Measurements from ENCODE around the gene FBH1.
"Not testable (repeated sequence)": the region's sequence is repeated elsewhere in the genome, so short reads cannot be mapped to it uniquely, and the experiment has no call there.

The FBH1 gene

GRCh38 chr10:5956146-5956936 lies 66.3 kb downstream of the FBH1 start:
- no peak for DNase-seq (ENCODE audit: low spot score)
- TF ChIP-seq, protein P1, sequence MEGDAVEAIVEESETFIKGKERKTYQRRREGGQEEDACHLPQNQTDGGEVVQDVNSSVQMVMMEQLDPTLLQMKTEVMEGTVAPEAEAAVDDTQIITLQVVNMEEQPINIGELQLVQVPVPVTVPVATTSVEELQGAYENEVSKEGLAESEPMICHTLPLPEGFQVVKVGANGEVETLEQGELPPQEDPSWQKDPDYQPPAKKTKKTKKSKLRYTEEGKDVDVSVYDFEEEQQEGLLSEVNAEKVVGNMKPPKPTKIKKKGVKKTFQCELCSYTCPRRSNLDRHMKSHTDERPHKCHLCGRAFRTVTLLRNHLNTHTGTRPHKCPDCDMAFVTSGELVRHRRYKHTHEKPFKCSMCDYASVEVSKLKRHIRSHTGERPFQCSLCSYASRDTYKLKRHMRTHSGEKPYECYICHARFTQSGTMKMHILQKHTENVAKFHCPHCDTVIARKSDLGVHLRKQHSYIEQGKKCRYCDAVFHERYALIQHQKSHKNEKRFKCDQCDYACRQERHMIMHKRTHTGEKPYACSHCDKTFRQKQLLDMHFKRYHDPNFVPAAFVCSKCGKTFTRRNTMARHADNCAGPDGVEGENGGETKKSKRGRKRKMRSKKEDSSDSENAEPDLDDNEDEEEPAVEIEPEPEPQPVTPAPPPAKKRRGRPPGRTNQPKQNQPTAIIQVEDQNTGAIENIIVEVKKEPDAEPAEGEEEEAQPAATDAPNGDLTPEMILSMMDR (IDR thresholded peaks at IDR 0.05; ENCODE audit: extremely low read depth, missing control alignments): no peak

- DNase-seq (ENCODE audit: low spot score): no peak
- TF ChIP-seq, protein P1 (IDR thresholded peaks at IDR 0.05; ENCODE audit: extremely low read depth, missing control alignments): no peak
These were observed 68.0 kb downstream of the FBH1 start for GRCh38 chr10:5958077-5958476.

- TF ChIP-seq, protein P1 (IDR thresholded peaks at IDR 0.05; ENCODE audit: extremely low read depth, missing control alignments): no peak
- DNase-seq (ENCODE audit: low spot score): no peak
These were observed 68.6 kb downstream of the FBH1 start for GRCh38 chr10:5958675-5959074.

DNA sequence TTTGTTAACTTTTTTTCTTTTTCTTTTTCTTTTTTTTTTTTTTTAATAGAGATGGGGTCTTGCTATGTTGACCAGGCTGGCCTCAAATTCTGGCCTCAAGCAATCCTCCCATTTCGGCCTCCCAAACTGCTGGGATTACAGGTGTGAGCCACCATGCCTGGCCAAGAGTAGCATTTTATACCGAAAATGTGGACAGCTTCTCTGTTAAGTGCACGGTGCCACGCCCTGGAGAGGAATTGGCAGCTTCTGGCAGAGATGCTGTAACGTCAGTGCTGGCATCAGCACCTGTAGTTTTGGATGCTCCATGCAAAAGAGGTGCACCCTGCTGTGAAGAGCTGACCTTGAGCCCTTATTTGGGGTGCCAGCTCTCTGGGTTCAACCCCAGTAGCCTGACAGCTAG lies 69.1 kb downstream of the FBH1 start:
- TF ChIP-seq, protein P1 (IDR thresholded peaks at IDR 0.05; ENCODE audit: extremely low read depth, missing control alignments): no peak
- no peak for DNase-seq (ENCODE audit: low spot score)

GRCh38 chr10:5959581-5960069 lies 69.6 kb downstream of the FBH1 start:
- DNase-seq (ENCODE audit: low spot score): no peak
- TF ChIP-seq, protein P1 (IDR thresholded peaks at IDR 0.05; ENCODE audit: extremely low read depth, missing control alignments): no peak

DNA sequence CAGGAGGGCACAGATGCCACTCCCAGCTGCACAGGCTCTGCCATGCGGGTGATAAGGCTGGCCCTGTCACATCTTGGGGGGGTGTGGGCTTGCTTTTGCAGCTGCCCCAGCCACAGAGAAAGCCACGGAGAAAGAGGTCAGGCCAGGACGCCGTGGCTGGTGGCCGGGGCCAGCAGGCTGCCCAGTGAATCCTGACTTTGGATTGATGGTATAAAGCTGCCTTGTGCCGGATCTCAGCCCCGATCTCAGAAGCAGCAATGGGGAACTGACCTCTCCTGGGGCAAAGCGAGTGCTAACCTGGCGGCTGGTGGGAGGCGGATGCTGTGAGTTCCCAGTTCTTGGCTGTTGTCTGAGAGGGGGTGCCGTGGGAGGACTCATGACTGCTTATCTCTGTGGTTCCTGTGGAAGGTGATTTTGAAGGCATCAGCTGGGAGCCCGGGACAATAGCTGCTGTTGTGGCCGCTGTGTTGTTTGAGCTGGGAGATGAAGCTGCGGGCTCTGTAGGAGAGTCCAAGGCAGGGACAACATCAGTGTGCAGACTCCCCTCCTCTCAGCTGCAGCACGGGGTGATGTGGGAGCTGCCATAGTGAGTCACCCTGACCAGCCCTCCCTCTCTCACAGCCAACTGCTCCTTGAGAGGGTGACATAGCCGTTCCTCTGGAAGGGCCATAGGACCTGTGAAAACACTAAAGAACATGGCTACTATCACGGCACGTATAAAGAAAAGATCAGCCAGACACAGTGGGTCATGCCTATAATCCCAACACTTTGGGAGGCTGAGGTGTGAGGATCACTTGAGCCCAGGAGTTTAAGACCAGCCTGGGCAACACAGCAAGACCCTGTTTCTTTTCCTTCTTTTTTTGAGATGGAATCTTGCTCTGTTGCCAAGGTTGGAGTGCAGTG lies 70.3 kb downstream of the FBH1 start:
- TF ChIP-seq, protein P1 (IDR thresholded peaks at IDR 0.05; ENCODE audit: extremely low read depth, missing control alignments): no peak
- no peak for DNase-seq (ENCODE audit: low spot score)

GRCh38 chr10:5960973-5961275 lies 70.9 kb downstream of the FBH1 start:
- DNase-seq (ENCODE audit: low spot score): not testable (repeated sequence)

Data from GM20000 (cell line).